Transverse colon (tissue), 4 donors: ENCODE data around the gene FAM241A. TPM values are rescaled to one million over a fixed set of nuclear protein-coding genes. Genes with fewer than 3 reads are reported as not detected.

Experiments
- DNase-seq: peaks from one replicate; pipeline ENCODE4 v3.0.0-alpha.2; 2019
- H3K27ac ChIP-seq, 4 donors: fragments of 200-600 bp; sonication (generic); 2 replicates each; pipeline ENCODE4 v1.5.1; 2016 to 2018; ENCODE audit warnings: inconsistent platforms in 4 of 4
- H3K27me3 ChIP-seq: fragments of 200-600 bp; sonication (generic); 2 replicates; pipeline ENCODE4 v1.5.1; 2017; ENCODE audit warnings: inconsistent platforms
- H3K36me3 ChIP-seq, 4 donors: fragments of 200-600 bp; sonication (generic); 2 replicates each; pipeline ENCODE4 v1.5.1; 2017 to 2019; ENCODE audit warnings: inconsistent platforms in 4 of 4
- H3K4me1 ChIP-seq, 4 donors: fragments of 200-600 bp; sonication (generic); 2 replicates each; pipeline ENCODE4 v1.5.1; 2017 to 2020; ENCODE audit warnings: inconsistent platforms in 4 of 4
- H3K4me3 ChIP-seq, 4 donors: fragments of 200-600 bp; sonication (generic); 1 replicate in 1 of 4; 2 replicates in 3 of 4; pipeline versions ENCODE4 v1.5.1 to v1.6.1; 2017 to 2019; ENCODE audit warnings: inconsistent platforms in 4 of 4
- H3K9me3 ChIP-seq, 2 donors: fragments of 200-600 bp; sonication (generic); 2 replicates each; pipeline ENCODE4 v1.5.1; 2017 to 2019; ENCODE audit warnings: inconsistent platforms in 2 of 2
- EP300 ChIP-seq: sonication (generic); formaldehyde crosslinking; IDR thresholded peaks from one replicate; pipeline ENCODE4 v1.6.1; 2017; ENCODE audit warnings: antibody characterized with exemption, low read depth
- POLR2A ChIP-seq: fragments of 450-650 bp; IDR thresholded peaks from one replicate; pipeline ENCODE4 v1.6.1; 2016; ENCODE audit warnings: antibody characterized with exemption, mild to moderate bottlenecking, moderate library complexity
- POLR2AphosphoS5 ChIP-seq, 3 donors: sonication (generic); formaldehyde crosslinking; IDR thresholded peaks; one replicate each; pipeline ENCODE4 v1.6.1; 2016; ENCODE audit warnings: antibody characterized with exemption in 3 of 3
- WGBS, 2 donors: methylation state at CpG; one replicate each; pipeline ENCODE4 v1.1.5; 2018; ENCODE audit warnings: low coverage in 1 of 2; 5-methylcytosine and 5-hydroxymethylcytosine counted together
- in situ Hi-C, 4 donors: fragments of 200-750 bp; cut with MboI; loops; one replicate each; pipeline versions ENCODE4 v1.15.0 to v1.15.1; 2017; ENCODE audit warnings: low sequenced_read_pairs in 3 of 4, low pct_ligation_motif_present in 1 of 4, low pct_unique_long_range_greater_than_20kb in 1 of 4
- intact Hi-C: fragments of 100-400 bp; cut with DNase I; formaldehyde crosslinking; loops from one replicate; pipeline ENCODE4 v1.15.1; 2023; ENCODE audit warnings: low total_unique reads
- total RNA-seq, 4 donors: library from RNA; depleted of rRNA; stranded (reverse); fragments of >200 nt; gene quantifications; one replicate each; pipeline ENCODE4 v1.1.0, GENCODE V29; 2016
- TF ChIP-seq, protein P1 (sequence below), 5 experiments: fragments of 200-600 bp in 3 of 5; fragments of 450-650 bp in 2 of 5; sonication (generic) in 3 of 5; IDR thresholded peaks; 1 replicate in 2 of 5; 2 replicates in 3 of 5; pipeline ENCODE4 v1.5.1; 2016 to 2017; ENCODE audit warnings: antibody characterized with exemption in 5 of 5, inconsistent platforms in 3 of 5, mild to moderate bottlenecking in 2 of 5, moderate library complexity in 1 of 5

Gene FAM241A
- total RNA-seq, 4 donors from 2014 or later = 0.37 to 4.4 (median 1.7) TPM

DNA sequence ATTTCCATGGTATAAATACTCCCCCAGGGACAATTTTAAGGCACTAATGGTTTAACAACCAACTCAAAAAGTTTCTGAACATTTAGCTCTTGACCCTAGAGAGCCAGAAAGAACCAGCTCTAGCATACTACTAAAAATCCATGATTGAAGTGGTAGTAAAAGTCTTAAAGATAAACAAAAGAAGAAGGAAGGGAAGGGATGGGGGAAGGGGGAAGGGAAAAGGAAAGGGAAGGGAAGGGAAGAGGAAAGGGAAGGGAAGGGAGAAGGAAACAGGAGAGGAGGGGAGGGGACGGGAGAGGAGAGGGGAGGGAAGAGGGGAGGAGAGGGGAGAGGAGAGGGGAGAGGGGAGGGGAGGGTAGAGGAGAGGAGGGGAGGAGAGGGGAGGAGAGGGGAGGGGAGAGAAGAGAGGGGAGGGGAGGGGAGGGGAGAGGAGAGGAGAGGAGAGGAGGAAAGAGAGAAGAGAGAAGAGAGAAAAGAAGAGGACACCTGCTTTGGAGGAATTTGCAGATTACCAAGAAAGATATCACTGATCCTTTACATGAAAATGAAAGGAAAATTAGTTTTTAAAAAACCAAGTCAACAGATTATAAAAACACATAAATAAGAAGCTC lies 26.4 kb upstream of the FAM241A start:
- Histone ChIP-seq H3K9me3 (no peaks in the 10 kb centered on the region), H3K4me1 (peaks cover 0 to 3% (median 0%) of the 10 kb centered on the region in 4 donors), H3K27ac (no peak overlapping the region), H3K4me3 (no peak overlapping the region), H3K36me3 (no peaks in the 10 kb centered on the region), H3K27me3 (no peaks in the 10 kb centered on the region)
- 29% methylated on average over 1 of the region's 1 CpG; no CpG with 5 or more reads in 1 of the 2 donors for WGBS, 2 donors
- TF ChIP-seq EP300 (no peak), POLR2AphosphoS5 (IDR thresholded peaks at IDR 0.05) (no peak), POLR2A (no peak)
- TF ChIP-seq, protein P1, sequence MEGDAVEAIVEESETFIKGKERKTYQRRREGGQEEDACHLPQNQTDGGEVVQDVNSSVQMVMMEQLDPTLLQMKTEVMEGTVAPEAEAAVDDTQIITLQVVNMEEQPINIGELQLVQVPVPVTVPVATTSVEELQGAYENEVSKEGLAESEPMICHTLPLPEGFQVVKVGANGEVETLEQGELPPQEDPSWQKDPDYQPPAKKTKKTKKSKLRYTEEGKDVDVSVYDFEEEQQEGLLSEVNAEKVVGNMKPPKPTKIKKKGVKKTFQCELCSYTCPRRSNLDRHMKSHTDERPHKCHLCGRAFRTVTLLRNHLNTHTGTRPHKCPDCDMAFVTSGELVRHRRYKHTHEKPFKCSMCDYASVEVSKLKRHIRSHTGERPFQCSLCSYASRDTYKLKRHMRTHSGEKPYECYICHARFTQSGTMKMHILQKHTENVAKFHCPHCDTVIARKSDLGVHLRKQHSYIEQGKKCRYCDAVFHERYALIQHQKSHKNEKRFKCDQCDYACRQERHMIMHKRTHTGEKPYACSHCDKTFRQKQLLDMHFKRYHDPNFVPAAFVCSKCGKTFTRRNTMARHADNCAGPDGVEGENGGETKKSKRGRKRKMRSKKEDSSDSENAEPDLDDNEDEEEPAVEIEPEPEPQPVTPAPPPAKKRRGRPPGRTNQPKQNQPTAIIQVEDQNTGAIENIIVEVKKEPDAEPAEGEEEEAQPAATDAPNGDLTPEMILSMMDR (IDR thresholded peaks at IDR 0.05) = no peak
- no peak for DNase-seq
- intact Hi-C loops (no loop called here), in situ Hi-C loops (loop anchor here in 2 of 4 donors (25.0 kb wide), 2 partner anchors 93 to 118 kb away; partner anchors contain the start of gene AP1AR (in 1 of the 2))

DNA sequence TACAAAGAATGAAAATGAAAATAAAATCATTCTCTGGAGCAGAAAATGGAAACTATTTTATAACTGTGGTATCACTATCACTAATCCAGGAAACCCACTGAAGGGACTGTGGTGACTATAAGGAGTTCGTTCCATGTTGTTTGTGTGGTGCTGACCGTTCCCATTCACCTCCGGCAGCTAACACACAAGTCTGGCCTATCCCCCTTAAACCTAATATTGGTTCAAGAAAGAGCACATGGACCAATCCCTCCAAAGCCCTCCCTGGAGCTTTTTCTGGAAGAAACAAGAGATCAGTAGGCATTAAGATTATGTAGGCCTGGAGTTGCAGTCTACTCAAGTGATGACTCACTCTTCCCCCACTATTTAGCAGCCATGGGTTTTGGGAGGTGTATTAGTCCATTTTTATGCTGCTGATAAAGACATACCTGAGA lies 25.9 kb upstream of the FAM241A start:
- Histone ChIP-seq H3K4me1 (peaks cover 0 to 3% (median 0%) of the 10 kb centered on the region in 4 donors), H3K9me3 (no peaks in the 10 kb centered on the region), H3K36me3 (no peaks in the 10 kb centered on the region), H3K27ac (no peak overlapping the region), H3K4me3 (no peak overlapping the region), H3K27me3 (no peaks in the 10 kb centered on the region)
- no peak for DNase-seq
- WGBS, 2 donors = 56 to 68% methylated on average over 3 of the region's 3 CpGs
- intact Hi-C loops = no loop called here
- in situ Hi-C loops = loop anchor here in 2 of 4 donors (25.0 kb wide), 2 partner anchors 93 to 118 kb away; partner anchors contain the start of gene AP1AR (in 1 of the 2)
- TF ChIP-seq POLR2A (no peak), POLR2AphosphoS5 (IDR thresholded peaks at IDR 0.05) (no peak), EP300 (no peak)
- TF ChIP-seq, protein P1 (IDR thresholded peaks at IDR 0.05) = no peak

DNA sequence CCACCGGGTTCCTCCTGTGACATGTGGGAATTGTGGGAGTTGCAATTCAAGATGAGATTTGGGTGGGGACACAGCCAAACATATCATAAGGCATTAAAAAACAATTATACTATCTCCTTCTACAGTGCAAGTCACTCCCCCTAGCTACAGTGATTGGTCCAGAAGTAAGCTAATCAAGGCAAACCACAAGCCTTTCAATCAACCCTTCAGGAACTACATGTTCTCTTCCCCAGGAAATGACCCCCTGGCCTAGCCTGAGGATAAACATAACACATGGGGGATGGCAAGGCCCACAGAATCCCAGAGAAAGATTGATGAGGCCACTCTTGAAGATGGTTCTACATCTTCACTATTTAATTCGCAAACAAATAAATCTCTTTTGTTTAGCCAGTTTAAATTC lies 25.2 kb upstream of the FAM241A start:
- in situ Hi-C loops (loop anchor here in 2 of 4 donors (25.0 kb wide), 2 partner anchors 92 to 117 kb away; partner anchors contain the start of gene AP1AR (in 1 of the 2)), intact Hi-C loops (no loop called here)
- no peaks in the 10 kb centered on the region for H3K36me3 ChIP-seq
- 97 to 100% methylated on average over 2 of the region's 2 CpGs for WGBS, 2 donors
- H3K27me3 ChIP-seq = no peaks in the 10 kb centered on the region
- peaks cover 0 to 3% (median 0%) of the 10 kb centered on the region in 4 donors for H3K4me1 ChIP-seq
- TF ChIP-seq POLR2AphosphoS5 (IDR thresholded peaks at IDR 0.05) = no peak
- TF ChIP-seq, protein P1 (IDR thresholded peaks at IDR 0.05) = no peak
- no peak for TF ChIP-seq EP300
- no peak for TF ChIP-seq POLR2A
- H3K27ac ChIP-seq = no peak overlapping the region
- no peaks in the 10 kb centered on the region for H3K9me3 ChIP-seq
- no peak for DNase-seq
- H3K4me3 ChIP-seq = no peak overlapping the region

DNA sequence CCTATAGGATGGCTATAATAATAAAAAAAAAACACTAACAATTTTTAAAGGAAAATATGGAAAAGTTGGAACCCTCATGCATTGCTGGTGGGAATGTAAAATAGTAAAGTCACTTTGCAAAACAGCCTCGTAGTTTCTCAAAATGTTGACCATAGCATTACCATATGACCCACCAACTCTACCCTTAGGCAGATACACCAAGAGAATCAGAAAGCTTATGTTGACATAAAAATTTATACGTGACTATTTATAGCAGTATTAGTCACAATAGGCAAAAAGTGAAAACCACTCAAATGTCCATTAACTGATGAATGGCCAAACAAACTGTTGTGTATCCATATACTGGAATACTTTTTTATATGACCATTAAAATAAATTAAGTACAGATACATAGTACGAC lies 19.8 kb upstream of the FAM241A start:
- no peak for DNase-seq
- WGBS, 2 donors = 78 to 90% methylated on average over 3 of the region's 3 CpGs
- Histone ChIP-seq H3K27ac (no peak overlapping the region), H3K9me3 (no peaks in the 10 kb centered on the region), H3K4me3 (no peak overlapping the region), H3K36me3 (no peaks in the 10 kb centered on the region), H3K4me1 (no peaks in the 10 kb centered on the region), H3K27me3 (no peaks in the 10 kb centered on the region)
- TF ChIP-seq EP300 = no peak
- no peak for TF ChIP-seq POLR2AphosphoS5 (IDR thresholded peaks at IDR 0.05)
- TF ChIP-seq POLR2A = no peak
- TF ChIP-seq, protein P1 (IDR thresholded peaks at IDR 0.05) = no peak
- intact Hi-C loops = no loop called here
- in situ Hi-C loops = no loop called here
